Heart right ventricle (tissue), 16 donors: ENCODE results near the gene SERPINB4. TPM values are rescaled to one million over a fixed set of nuclear protein-coding genes. Genes with fewer than 3 reads are reported as not detected.
"Not testable (repeated sequence)": the region's sequence is repeated elsewhere in the genome, so short reads cannot be mapped to it uniquely, and the experiment has no call there.

Experiments
- ATAC-seq, 8 donors: fragments of 200-7000 bp; cut with Tn5 transposase; one replicate each; pipeline ENCODE4 v1.9.1; 2020; ENCODE audit warnings: mild to moderate bottlenecking in 8 of 8, moderate library complexity in 8 of 8, moderate number of reproducible peaks in 1 of 8
- DNase-seq, 2 donors: peaks; one replicate each; pipeline ENCODE4 v3.0.0-alpha.2; 2020
- H3K27ac ChIP-seq, 10 donors: fragments of 200-600 bp; sonication (generic) in 2 of 10; one replicate each; pipeline versions ENCODE4 v1.5.0 to v1.8.0; 2020 to 2022; ENCODE audit warnings: mild to moderate bottlenecking in 3 of 10
- H3K27me3 ChIP-seq, 7 donors: fragments of 200-600 bp; one replicate each; pipeline ENCODE4 v1.8.0; 2021 to 2022; ENCODE audit warnings: mild to moderate bottlenecking in 2 of 7
- H3K36me3 ChIP-seq, 9 donors: fragments of 200-600 bp; sonication (generic) in 1 of 9; one replicate each; pipeline versions ENCODE4 v1.5.0 to v1.8.0; 2020 to 2022; ENCODE audit warnings: mild to moderate bottlenecking in 2 of 9
- H3K4me1 ChIP-seq, 9 donors: fragments of 200-600 bp; sonication (generic) in 1 of 9; one replicate each; pipeline versions ENCODE4 v1.5.0 to v1.8.0; 2020 to 2022; ENCODE audit warnings: mild to moderate bottlenecking in 4 of 9
- H3K4me3 ChIP-seq, 10 donors: fragments of 200-600 bp; sonication (generic) in 2 of 10; one replicate each; pipeline versions ENCODE4 v1.5.0 to v1.8.0; 2020 to 2022; ENCODE audit warnings: mild to moderate bottlenecking in 7 of 10, moderate library complexity in 2 of 10
- H3K9me3 ChIP-seq, 11 donors: fragments of 200-600 bp in 10 of 11; sonication (generic) in 2 of 11; one replicate each; pipeline versions ENCODE4 v1.5.0 to v1.8.0; 2013 to 2022; ENCODE audit warnings: mild to moderate bottlenecking in 2 of 11, control low read depth in 1 of 11, moderate library complexity in 1 of 11
- WGBS, 2 donors: extraction: QIAGEN DNeasy Blood & Tissue Kit; methylation state at CpG; one replicate each; pipeline ENCODE4 v1.1.7; 2013; ENCODE audit warnings: inconsistent platforms in 1 of 2; 5-methylcytosine and 5-hydroxymethylcytosine counted together
- intact Hi-C, 10 donors: fragments of 100-400 bp; cut with DNase I; formaldehyde crosslinking; loops; one replicate each; pipeline versions ENCODE4 v1.11.1 to v1.14.2; 2022
- long read RNA-seq, 3 donors: library from polyadenylated mRNA; unstranded; transcript quantifications; one replicate each; pipeline ENCODE4 v2.0.0, GENCODE V29; 2020 to 2021
- polyA plus RNA-seq, 2 donors: library from polyadenylated mRNA; stranded (reverse); fragments of 200-250 nt; gene quantifications; one replicate each; pipeline ENCODE4 v1.2.3, GENCODE V29; 2013
- total RNA-seq, 10 donors: library from RNA; stranded (reverse); fragmentation: NEBNext Ultra II Directional in 3 of 10; extraction: Animal tissue kit (Norgen Biotek cat#: 25700) in 3 of 10; gene quantifications; one replicate each; pipeline versions ENCODE4 v1.2.1 to v1.2.4, GENCODE V29; 2021 to 2023
- TF ChIP-seq, protein P1 (sequence below), 9 donors: fragments of 200-600 bp; sonication (generic) in 2 of 9; IDR thresholded peaks; one replicate each; pipeline versions ENCODE4 v1.5.0 to v1.8.0; 2021 to 2022; ENCODE audit warnings: antibody characterized with exemption in 9 of 9, mild to moderate bottlenecking in 5 of 9, moderate library complexity in 1 of 9
- donor health status: Arrhythmogenic right ventricular cardiomyopathy.
- donor health status: ischemic (EF 13 %, LVEDD 7.1; RV severe dilation, severe dysfunction).
- donor health status: healthy with polysubstance abuse.
- donor health status: DM: no; HTN: yes; CAD: no.
- donor health status: DM: no; HTN: no; CAD: no.
- donor health status: ischemic (EF 25% LVEDD 6.9; RV normal size, moderate dysfunction).
- donor health status: ischemic (EF 25% LVEDD 5.7; RV mildly dilated, moderate dysfunction).
- donor health status: healthy.
- donor health status: DM: yes; HTN: yes; CAD: no.
- donor health status: Ischemic cardiomyopathy.
- donor health status: ischemic (EF 35%, LVEDD 5.7; RV mildly dilated, moderate dysfunction).
- donor health status: nonischemic (EF 11% LVEDD 7.7; RV severe dilation, severe dysfunction).
- donor health status: DM: yes; HTN: yes; CAD: no.
- donor health status: PGD.
- donor health status: ischemic (EF 29% LVEDD 5.4; RV normal size, mild dysfunction).
- donor health status: nonischemic (EF 23%, LVEDD 6.1; RV moderate dilation, normal function).

The SERPINB4 gene
- not detected for total RNA-seq
- under 1 TPM in 1 of 2 donors, not detected in 1; 0.10 TPM for polyA plus RNA-seq
- long read RNA-seq, donor 1, result 0 reads
- long read RNA-seq, donor 2, result 0 reads
- long read RNA-seq, donor 3, result 0 reads

DNA sequence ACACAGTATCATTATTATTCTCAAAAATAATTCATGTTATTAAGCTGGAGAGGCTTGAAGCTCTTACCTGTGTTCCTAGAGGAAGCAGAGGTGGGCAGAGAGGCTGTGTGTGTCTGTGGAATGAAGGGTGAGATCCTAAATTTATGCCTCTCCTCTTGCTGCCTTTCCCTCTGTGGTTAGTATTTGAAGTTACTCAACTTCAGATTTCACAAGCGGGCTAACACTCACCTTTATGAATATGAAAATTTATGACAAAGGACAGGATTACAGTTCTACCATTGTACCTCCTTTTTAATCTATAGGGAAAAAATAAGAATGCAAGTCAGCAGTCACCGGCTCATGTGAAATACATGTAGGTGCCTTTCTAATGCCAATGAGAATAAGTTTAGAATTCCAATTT lies at the start of gene SERPINB4:
TSS of gene SERPINB4 (minus strand) at position 115 of the 400 bp plus-strand sequence. CDS start 679 bp downstream, outside the sequence.
- ATAC-seq, DNase-seq, H3K9me3 ChIP-seq, intact Hi-C loops, H3K36me3 ChIP-seq, H3K4me3 ChIP-seq, H3K27ac ChIP-seq, H3K4me1 ChIP-seq, H3K27me3 ChIP-seq: not testable (repeated sequence)
- 87 to 92% methylated on average over 1 of the region's 2 CpGs for WGBS, 2 donors

- Histone ChIP-seq H3K27me3 (no peaks in the 10 kb centered on the region), H3K36me3 (no peaks in the 10 kb centered on the region), H3K9me3 (peaks cover 0 to 33% (median 0%) of the 10 kb centered on the region in 11 donors), H3K4me1 (no peaks in the 10 kb centered on the region), H3K27ac (no peak overlapping the region), H3K4me3 (no peak overlapping the region)
- WGBS, 2 donors, result 49 to 55% methylated on average over 2 of the region's 2 CpGs
- intact Hi-C loops, result no loop called here
- DNase-seq (no peak), ATAC-seq (no peak)
- TF ChIP-seq, protein P1, sequence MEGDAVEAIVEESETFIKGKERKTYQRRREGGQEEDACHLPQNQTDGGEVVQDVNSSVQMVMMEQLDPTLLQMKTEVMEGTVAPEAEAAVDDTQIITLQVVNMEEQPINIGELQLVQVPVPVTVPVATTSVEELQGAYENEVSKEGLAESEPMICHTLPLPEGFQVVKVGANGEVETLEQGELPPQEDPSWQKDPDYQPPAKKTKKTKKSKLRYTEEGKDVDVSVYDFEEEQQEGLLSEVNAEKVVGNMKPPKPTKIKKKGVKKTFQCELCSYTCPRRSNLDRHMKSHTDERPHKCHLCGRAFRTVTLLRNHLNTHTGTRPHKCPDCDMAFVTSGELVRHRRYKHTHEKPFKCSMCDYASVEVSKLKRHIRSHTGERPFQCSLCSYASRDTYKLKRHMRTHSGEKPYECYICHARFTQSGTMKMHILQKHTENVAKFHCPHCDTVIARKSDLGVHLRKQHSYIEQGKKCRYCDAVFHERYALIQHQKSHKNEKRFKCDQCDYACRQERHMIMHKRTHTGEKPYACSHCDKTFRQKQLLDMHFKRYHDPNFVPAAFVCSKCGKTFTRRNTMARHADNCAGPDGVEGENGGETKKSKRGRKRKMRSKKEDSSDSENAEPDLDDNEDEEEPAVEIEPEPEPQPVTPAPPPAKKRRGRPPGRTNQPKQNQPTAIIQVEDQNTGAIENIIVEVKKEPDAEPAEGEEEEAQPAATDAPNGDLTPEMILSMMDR (IDR thresholded peaks at IDR 0.05), result no peak
These were observed 45.0 kb upstream of the SERPINB4 start for GRCh38 chr18:63689064-63689463.

DNA sequence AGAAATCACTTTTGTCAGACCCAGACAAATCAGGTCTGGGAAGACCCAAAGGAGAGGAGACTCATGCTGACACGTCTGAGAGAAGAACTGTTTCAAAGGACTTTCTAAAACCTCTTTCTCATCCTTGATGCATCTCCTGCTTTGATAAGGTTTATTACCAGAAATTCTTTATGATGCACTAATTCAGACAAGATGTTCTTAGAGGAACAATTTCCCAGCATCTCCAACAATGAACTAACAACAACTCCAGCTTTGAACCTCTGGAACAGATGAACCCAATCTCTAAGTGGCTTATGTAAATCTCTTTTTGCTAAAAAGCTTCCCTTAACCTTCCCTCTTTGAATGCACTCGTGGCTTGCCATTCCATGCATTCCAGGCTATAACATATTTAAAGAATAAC lies 42.8 kb upstream of the SERPINB4 start:
- Histone ChIP-seq H3K27me3 (no peaks in the 10 kb centered on the region), H3K36me3 (no peaks in the 10 kb centered on the region), H3K27ac (no peak overlapping the region), H3K4me3 (no peak overlapping the region), H3K4me1 (no peaks in the 10 kb centered on the region), H3K9me3 (peaks cover 0 to 13% (median 0%) of the 10 kb centered on the region in 11 donors)
- 33 to 51% methylated on average over 2 of the region's 2 CpGs for WGBS, 2 donors
- intact Hi-C loops, result no loop called here
- ATAC-seq (no peak), DNase-seq (no peak)
- TF ChIP-seq, protein P1 (IDR thresholded peaks at IDR 0.05), result no peak

DNA sequence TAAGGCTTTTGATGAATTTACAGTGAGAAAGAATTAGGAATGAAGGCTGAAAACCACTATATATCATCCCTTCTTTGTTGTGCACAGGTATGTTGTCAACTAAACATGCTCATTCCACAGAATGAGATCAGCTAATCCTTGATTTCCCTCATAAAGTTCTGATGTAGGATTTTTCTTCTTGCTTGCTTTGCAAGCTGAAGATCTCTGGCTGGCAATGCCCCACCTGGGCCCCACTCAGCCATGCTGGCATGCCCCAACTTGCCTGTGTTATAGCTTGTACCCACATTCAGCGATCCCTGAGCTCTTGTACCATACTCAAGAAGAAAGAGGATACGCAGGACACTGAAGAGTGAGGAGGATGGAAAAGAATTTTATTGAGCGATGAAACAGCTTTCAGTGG lies 40.7 kb upstream of the SERPINB4 start:
- Histone ChIP-seq H3K36me3 (no peaks in the 10 kb centered on the region), H3K4me3 (no peak overlapping the region), H3K27me3 (no peaks in the 10 kb centered on the region), H3K27ac (no peak overlapping the region), H3K9me3 (no peaks in the 10 kb centered on the region), H3K4me1 (no peaks in the 10 kb centered on the region)
- WGBS, 2 donors, result 92 to 93% methylated on average over 3 of the region's 3 CpGs
- TF ChIP-seq, protein P1 (IDR thresholded peaks at IDR 0.05), result no peak
- no peak for ATAC-seq
- DNase-seq, result no peak
- intact Hi-C loops, result no loop called here

GRCh38 chr18:63683890-63684289 lies 39.8 kb upstream of the SERPINB4 start:
- no peak overlapping the region for H3K4me3 ChIP-seq
- DNase-seq (no peak), ATAC-seq (no peak)
- intact Hi-C loops, result no loop called here
- no peaks in the 10 kb centered on the region for H3K27me3 ChIP-seq
- WGBS, 2 donors, result 64 to 67% methylated on average over 5 of the region's 5 CpGs
- no peaks in the 10 kb centered on the region for H3K36me3 ChIP-seq
- H3K27ac ChIP-seq, result no peak overlapping the region
- no peaks in the 10 kb centered on the region for H3K9me3 ChIP-seq
- H3K4me1 ChIP-seq, result no peaks in the 10 kb centered on the region
- TF ChIP-seq, protein P1 (IDR thresholded peaks at IDR 0.05), result no peak
